Ecto neural progenitor cell (in vitro differentiated cells): Measurements from ENCODE around the gene GRAP2.
"Not testable (repeated sequence)": the region's sequence is repeated elsewhere in the genome, so short reads cannot be mapped to it uniquely, and the experiment has no call there.

Source experiments
- DNase-seq: peaks from one replicate; pipeline ENCODE4 v3.0.0-alpha.2; 2018; ENCODE audit warnings: low spot score

Gene GRAP2

GRCh38 chr22:39898997-39899396 lies 1.9 kb upstream of the GRAP2 start:
- DNase-seq = no peak

GRCh38 chr22:39901565-39902146 lies 772 bp downstream of the GRAP2 start:
- no peak for DNase-seq

GRCh38 chr22:39904024-39904423 lies 3.1 kb downstream of the GRAP2 start:
- DNase-seq = not testable (repeated sequence)

- DNase-seq = no peak
These were observed 4.0 kb downstream of the GRAP2 start for GRCh38 chr22:39904862-39905261.

GRCh38 chr22:39905687-39906086 lies 4.8 kb downstream of the GRAP2 start:
- no peak for DNase-seq

GRCh38 chr22:39906207-39906606 lies 5.3 kb downstream of the GRAP2 start:
- DNase-seq = no peak

- DNase-seq = no peak
These were observed 6.2 kb downstream of the GRAP2 start for GRCh38 chr22:39907047-39907446.

- no peak for DNase-seq
These were observed 6.8 kb downstream of the GRAP2 start for GRCh38 chr22:39907605-39908097.

GRCh38 chr22:39908136-39908535 lies 7.3 kb downstream of the GRAP2 start:
- no peak for DNase-seq

- DNase-seq = no peak
These were observed 7.9 kb downstream of the GRAP2 start for GRCh38 chr22:39908737-39909136.

GRCh38 chr22:39910876-39911613 lies 10.2 kb downstream of the GRAP2 start:
- DNase-seq = no peak

GRCh38 chr22:39913321-39913720 lies 12.4 kb downstream of the GRAP2 start:
- peak; percentile 56 for DNase-seq

GRCh38 chr22:39913886-39914285 lies 13.0 kb downstream of the GRAP2 start:
- DNase-seq = no peak

- no peak for DNase-seq
These were observed 13.7 kb downstream of the GRAP2 start for GRCh38 chr22:39914584-39914983.

- no peak for DNase-seq
These were observed 14.4 kb downstream of the GRAP2 start for GRCh38 chr22:39915295-39915726.

GRCh38 chr22:39916496-39916895 lies 15.6 kb downstream of the GRAP2 start:
- DNase-seq = no peak

GRCh38 chr22:39917197-39917643 lies 16.3 kb downstream of the GRAP2 start:
- DNase-seq = no peak

GRCh38 chr22:39917776-39918495 lies 17.1 kb downstream of the GRAP2 start:
- no peak for DNase-seq

GRCh38 chr22:39920134-39920743 lies 19.4 kb downstream of the GRAP2 start:
- DNase-seq = no peak

- DNase-seq = no peak
These were observed 22.8 kb downstream of the GRAP2 start for GRCh38 chr22:39923696-39924095.

GRCh38 chr22:39924286-39924685 lies 23.4 kb downstream of the GRAP2 start:
- DNase-seq = no peak

- no peak for DNase-seq
These were observed 24.4 kb downstream of the GRAP2 start for GRCh38 chr22:39925273-39925672.
